Activated T-helper 1 cell treated with anti-CD3 and anti-CD28 coated beads, Interleukin-2, amount 50 U/mL, for 16 hours (primary cell): ENCODE data around the gene AFF1.
"Not testable (repeated sequence)": the region's sequence is repeated elsewhere in the genome, so short reads cannot be mapped to it uniquely, and the experiment has no call there.

Experiments
- DNase-seq, 2 donors: peaks; one replicate each; pipeline ENCODE4 v3.0.0-alpha.2; 2020; ENCODE audit warnings: low read depth in 1 of 2, low spot score in 1 of 2

Gene AFF1

GRCh38 chr4:87052615-87053014 is 117.8 kb downstream of the AFF1 start:
- no peak for DNase-seq

- no peak for DNase-seq
These were observed 118.4 kb downstream of the AFF1 start for GRCh38 chr4:87053176-87053658.

- no peak for DNase-seq
These were observed 119.3 kb downstream of the AFF1 start for GRCh38 chr4:87053802-87054767.

- DNase-seq = no peak
These were observed 120.1 kb downstream of the AFF1 start for GRCh38 chr4:87054900-87055299.

GRCh38 chr4:87055311-87055710 is 120.5 kb downstream of the AFF1 start:
- DNase-seq = no peak

- no peak for DNase-seq
These were observed 122.1 kb downstream of the AFF1 start for GRCh38 chr4:87056881-87057280.

GRCh38 chr4:87057835-87058355 is 123.1 kb downstream of the AFF1 start:
- DNase-seq = no peak

- DNase-seq = peak in 1 of 2 donors; percentile 41
These were observed 123.7 kb downstream of the AFF1 start for GRCh38 chr4:87058356-87059073.

- DNase-seq = no peak
These were observed 126.1 kb downstream of the AFF1 start for GRCh38 chr4:87060957-87061356.

- no peak for DNase-seq
These were observed 130.2 kb downstream of the AFF1 start for GRCh38 chr4:87065021-87065420.

- DNase-seq = no peak
These were observed 131.8 kb downstream of the AFF1 start for GRCh38 chr4:87066403-87067123.

- DNase-seq = no peak
These were observed 132.5 kb downstream of the AFF1 start for GRCh38 chr4:87067124-87067885.

- no peak for DNase-seq
These were observed 133.8 kb downstream of the AFF1 start for GRCh38 chr4:87068583-87069021.

- no peak for DNase-seq
These were observed 134.4 kb downstream of the AFF1 start for GRCh38 chr4:87069037-87069742.

- DNase-seq = no peak
These were observed 136.6 kb downstream of the AFF1 start for GRCh38 chr4:87071401-87071800.

- not testable (repeated sequence) for DNase-seq
These were observed 137.7 kb downstream of the AFF1 start for GRCh38 chr4:87072545-87072944.

- peak in 1 of 2 donors; percentile 17 for DNase-seq
These were observed 138.6 kb downstream of the AFF1 start for GRCh38 chr4:87073199-87074120.

- no peak for DNase-seq
These were observed 139.3 kb downstream of the AFF1 start for GRCh38 chr4:87074121-87074488.

GRCh38 chr4:87075876-87076275 is 141.1 kb downstream of the AFF1 start:
- no peak for DNase-seq
